ENCODE data around the gene APBA2.

GRCh38 chr15:29142129-29142747 is 256.5 kb downstream of the APBA2 start:
- TF ChIP-seq CTCF (IDR thresholded peaks at IDR 0.05) (no peak), POLR2A (IDR thresholded peaks at IDR 0.05) (no peak)
